Neural progenitor cell (in vitro differentiated cells): ENCODE measurements around the gene STK40.

ENCODE experiments used
- CTCF ChIP-seq: fragments of 200-600 bp; sonication (generic); IDR thresholded peaks from 2 replicates; pipeline ENCODE4 v1.5.1; 2017; ENCODE audit warnings: antibody characterized with exemption, mild to moderate bottlenecking
- EZH2 ChIP-seq: fragments of 200-600 bp; sonication (generic); IDR thresholded peaks from 2 replicates; pipeline ENCODE4 v1.6.1; 2017; ENCODE audit warnings: antibody characterized with exemption, mild to moderate bottlenecking, moderate library complexity

- TF ChIP-seq CTCF: no peak
- no peak for TF ChIP-seq EZH2
Measured at GRCh38 chr1:36351227-36351977, 34.3 kb downstream of the STK40 start.
